ENCODE measurements around the gene ZNF232.
"Not testable (repeated sequence)": the region's sequence is repeated elsewhere in the genome, so short reads cannot be mapped to it uniquely, and the experiment has no call there.

DNA sequence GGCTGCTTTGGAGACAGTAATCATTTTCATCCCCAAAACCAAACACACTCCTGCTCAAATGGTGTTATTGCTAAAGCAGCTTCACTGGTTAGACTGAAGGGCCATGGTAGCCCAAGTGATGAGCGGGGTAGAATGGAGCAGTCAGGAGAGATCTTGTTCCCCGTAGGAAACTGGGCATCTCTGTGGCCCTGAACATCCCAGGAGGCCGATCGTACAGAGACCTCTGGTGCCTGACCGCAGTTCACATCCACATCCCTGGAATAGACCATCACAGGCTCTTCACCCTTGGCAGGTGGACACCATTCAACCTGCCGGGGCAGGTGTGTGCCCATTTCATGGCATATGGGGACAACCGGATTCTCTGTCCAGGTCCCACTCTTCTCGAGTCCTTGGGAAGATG lies 18.1 kb upstream of the ZNF232 start:
- TF ChIP-seq, protein P1, sequence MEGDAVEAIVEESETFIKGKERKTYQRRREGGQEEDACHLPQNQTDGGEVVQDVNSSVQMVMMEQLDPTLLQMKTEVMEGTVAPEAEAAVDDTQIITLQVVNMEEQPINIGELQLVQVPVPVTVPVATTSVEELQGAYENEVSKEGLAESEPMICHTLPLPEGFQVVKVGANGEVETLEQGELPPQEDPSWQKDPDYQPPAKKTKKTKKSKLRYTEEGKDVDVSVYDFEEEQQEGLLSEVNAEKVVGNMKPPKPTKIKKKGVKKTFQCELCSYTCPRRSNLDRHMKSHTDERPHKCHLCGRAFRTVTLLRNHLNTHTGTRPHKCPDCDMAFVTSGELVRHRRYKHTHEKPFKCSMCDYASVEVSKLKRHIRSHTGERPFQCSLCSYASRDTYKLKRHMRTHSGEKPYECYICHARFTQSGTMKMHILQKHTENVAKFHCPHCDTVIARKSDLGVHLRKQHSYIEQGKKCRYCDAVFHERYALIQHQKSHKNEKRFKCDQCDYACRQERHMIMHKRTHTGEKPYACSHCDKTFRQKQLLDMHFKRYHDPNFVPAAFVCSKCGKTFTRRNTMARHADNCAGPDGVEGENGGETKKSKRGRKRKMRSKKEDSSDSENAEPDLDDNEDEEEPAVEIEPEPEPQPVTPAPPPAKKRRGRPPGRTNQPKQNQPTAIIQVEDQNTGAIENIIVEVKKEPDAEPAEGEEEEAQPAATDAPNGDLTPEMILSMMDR (conservative IDR thresholded peaks at IDR 0.05; ENCODE audit: low read length): not testable (repeated sequence)
- TF ChIP-seq EZH2phosphoT487 (IDR thresholded peaks at IDR 0.05; ENCODE audit: borderline replicate concordance): not testable (repeated sequence)

All from Loucy (cell line).